ENCODE results near the gene AASDH. TPM values are rescaled to one million over a fixed set of nuclear protein-coding genes. Genes with fewer than 3 reads are reported as not detected.
"Not testable (repeated sequence)": the region's sequence is repeated elsewhere in the genome, so short reads cannot be mapped to it uniquely, and the experiment has no call there.

AASDH gene
- total and polyA plus RNA-seq, 8 donors: 2.8 to 58.0 (median 9.9) TPM

GRCh38 chr4:56374956-56375355, 12.3 kb downstream of the AASDH start:
- no peak overlapping the region for H3K27ac ChIP-seq
- DNase-seq: no peak
- intact Hi-C loops (cut with DNase I; ENCODE audit: low total_unique reads): no loop called here
- TF ChIP-seq POLR2A (IDR thresholded peaks at IDR 0.05) (no peak), POLR2AphosphoS5 (IDR thresholded peaks at IDR 0.05) (no peak), EP300 (IDR thresholded peaks at IDR 0.05) (no peak), CTCF (IDR thresholded peaks at IDR 0.05) (no peak)
- no peaks in the 10 kb centered on the region for H3K27me3 ChIP-seq
- H3K4me3 ChIP-seq: no peak overlapping the region
- WGBS, 5 donors: 91 to 98% (median 94%) methylated on average over 1 of the region's 1 CpG
- H3K36me3 ChIP-seq: peaks cover 0 to 35% (median 28%) of the 10 kb centered on the region in 4 donors
- no peaks in the 10 kb centered on the region for H3K9me3 ChIP-seq
- peaks cover 0 to 5% (median 0%) of the 10 kb centered on the region in 4 donors for H3K4me1 ChIP-seq

GRCh38 chr4:56372774-56373173, 14.5 kb downstream of the AASDH start:
- Histone ChIP-seq H3K36me3 (peaks cover 0 to 33% (median 30%) of the 10 kb centered on the region in 4 donors), H3K4me3 (no peak overlapping the region), H3K27me3 (no peaks in the 10 kb centered on the region), H3K9me3 (no peaks in the 10 kb centered on the region), H3K27ac (no peak overlapping the region), H3K4me1 (peaks cover 0 to 5% (median 0%) of the 10 kb centered on the region in 4 donors)
- intact Hi-C loops (cut with DNase I; ENCODE audit: low total_unique reads): no loop called here
- 0 to 83% (median 0%) methylated on average over 1 of the region's 1 CpG for WGBS, 5 donors
- DNase-seq: no peak
- TF ChIP-seq CTCF (IDR thresholded peaks at IDR 0.05) (no peak), EP300 (IDR thresholded peaks at IDR 0.05) (no peak), POLR2AphosphoS5 (IDR thresholded peaks at IDR 0.05) (no peak), POLR2A (IDR thresholded peaks at IDR 0.05) (no peak)

GRCh38 chr4:56371426-56372220, 15.7 kb downstream of the AASDH start:
- Histone ChIP-seq H3K27me3 (no peaks in the 10 kb centered on the region), H3K27ac (no peak overlapping the region), H3K9me3 (no peaks in the 10 kb centered on the region), H3K36me3 (peaks cover 0 to 33% (median 27%) of the 10 kb centered on the region in 4 donors), H3K4me3 (no peak overlapping the region), H3K4me1 (peaks cover 0 to 5% (median 0%) of the 10 kb centered on the region in 4 donors)
- DNase-seq: peak in 1 of 2 donors; percentile 3
- intact Hi-C loops (cut with DNase I; ENCODE audit: low total_unique reads): no loop called here
- 66 to 80% (median 77%) methylated on average over 8 of the region's 8 CpGs for WGBS, 5 donors
- TF ChIP-seq CTCF (IDR thresholded peaks at IDR 0.05) (no peak), EP300 (IDR thresholded peaks at IDR 0.05) (no peak), POLR2A (IDR thresholded peaks at IDR 0.05) (no peak), POLR2AphosphoS5 (IDR thresholded peaks at IDR 0.05) (no peak)

GRCh38 chr4:56370377-56370776, 16.9 kb downstream of the AASDH start:
- TF ChIP-seq POLR2AphosphoS5 (IDR thresholded peaks at IDR 0.05) (no peak), POLR2A (IDR thresholded peaks at IDR 0.05) (no peak)
- DNase-seq: no peak
- no peak overlapping the region for H3K27ac ChIP-seq
- H3K4me3 ChIP-seq: no peak overlapping the region
- no peaks in the 10 kb centered on the region for H3K9me3 ChIP-seq
- H3K36me3 ChIP-seq: peaks cover 0 to 33% (median 24%) of the 10 kb centered on the region in 4 donors
- intact Hi-C loops (cut with DNase I; ENCODE audit: low total_unique reads): no loop called here
- H3K27me3 ChIP-seq: no peaks in the 10 kb centered on the region
- 87 to 97% (median 96%) methylated on average over 3 of the region's 3 CpGs for WGBS, 5 donors
- H3K4me1 ChIP-seq: peaks cover 0 to 5% (median 0%) of the 10 kb centered on the region in 4 donors

- H3K27me3 ChIP-seq; H3K4me3 ChIP-seq; H3K4me1 ChIP-seq; H3K27ac ChIP-seq; intact Hi-C loops (cut with DNase I; ENCODE audit: low total_unique reads); DNase-seq: not testable (repeated sequence)
- WGBS, 5 donors: 93 to 100% (median 95%) methylated on average over 8 to 12 of the region's 12 CpGs
- peaks cover 0 to 40% (median 22%) of the 10 kb centered on the region in 4 donors for H3K36me3 ChIP-seq
- H3K9me3 ChIP-seq: peaks cover 0 to 10% (median 0%) of the 10 kb centered on the region in 4 donors
Observed at GRCh38 chr4:56362981-56363380, 24.3 kb downstream of the AASDH start.

Measured in stomach (tissue), 9 donors.